Umbilical cord (tissue), 2 donors: ENCODE results near the gene ZSWIM4. TPM values are rescaled to one million over a fixed set of nuclear protein-coding genes. Genes with fewer than 3 reads are reported as not detected.

Source experiments
- DNase-seq: peaks from one replicate; pipeline ENCODE4 v3.0.0-alpha.2; 2015; ENCODE audit warnings: low spot score
- total RNA-seq: library from RNA; depleted of rRNA; stranded (reverse); fragments of >200 nt; gene quantifications from one replicate; pipeline ENCODE4 v1.2.3, GENCODE V29; 2014; ENCODE audit warnings: low replicate concordance; ENCODE audit not compliant: insufficient read depth

The ZSWIM4 gene
- total RNA-seq, 1 donor from 2014 or later, result 2.9 TPM

GRCh38 chr19:13834244-13835069, 39.2 kb downstream of the ZSWIM4 start:
- DNase-seq, result peak; percentile 42

GRCh38 chr19:13835791-13836723, 40.8 kb downstream of the ZSWIM4 start:
- DNase-seq, result no peak

- DNase-seq, result no peak
Observed at GRCh38 chr19:13838435-13839129, 43.3 kb downstream of the ZSWIM4 start.

GRCh38 chr19:13839130-13839937, 44.1 kb downstream of the ZSWIM4 start:
- DNase-seq, result peak; percentile 86

- DNase-seq, result no peak
Observed at GRCh38 chr19:13839938-13840304, 44.7 kb downstream of the ZSWIM4 start.

GRCh38 chr19:13840305-13841085, 45.3 kb downstream of the ZSWIM4 start:
- DNase-seq, result no peak

GRCh38 chr19:13841086-13841961, 46.1 kb downstream of the ZSWIM4 start:
- peak; percentile 48 for DNase-seq

GRCh38 chr19:13841962-13842290, 46.7 kb downstream of the ZSWIM4 start:
- DNase-seq, result no peak

GRCh38 chr19:13842291-13843103, 47.3 kb downstream of the ZSWIM4 start:
- DNase-seq, result peak; percentile 85

- peak; percentile 79 for DNase-seq
Observed at GRCh38 chr19:13843104-13843921, 48.1 kb downstream of the ZSWIM4 start.

GRCh38 chr19:13844130-13844631, 48.9 kb downstream of the ZSWIM4 start:
- peak; percentile 73 for DNase-seq

- DNase-seq, result peak; percentile 96
Observed at GRCh38 chr19:13846557-13847406, 51.5 kb downstream of the ZSWIM4 start.

GRCh38 chr19:13847407-13848339, 52.4 kb downstream of the ZSWIM4 start:
- DNase-seq, result peak; percentile 97

GRCh38 chr19:13848340-13848677, 53.1 kb downstream of the ZSWIM4 start:
- no peak for DNase-seq
